HG02840 (cell line): ENCODE data around the gene HSP90B1.

ENCODE experiments used
- ATAC-seq: cut with Tn5 transposase; IDR thresholded peaks from one replicate; pipeline ENCODE4 v1.9.1; 2021; ENCODE audit warnings: mild to moderate bottlenecking, moderate library complexity, moderate number of reproducible peaks; ENCODE audit not compliant: unreplicated experiment, low FRiP score

The HSP90B1 gene

GRCh38 chr12:103966736-103967135 is 36.5 kb downstream of the HSP90B1 start:
- ATAC-seq = no peak

- no peak for ATAC-seq
Observed at GRCh38 chr12:103969391-103969790, 39.2 kb downstream of the HSP90B1 start.

- no peak for ATAC-seq
Observed at GRCh38 chr12:103973909-103974308, 43.7 kb downstream of the HSP90B1 start.

GRCh38 chr12:103975368-103975767 is 45.2 kb downstream of the HSP90B1 start:
- ATAC-seq = no peak

GRCh38 chr12:103978384-103978982 is 48.3 kb downstream of the HSP90B1 start:
- no peak for ATAC-seq

- ATAC-seq = no peak
Observed at GRCh38 chr12:103986829-103987228, 56.6 kb downstream of the HSP90B1 start.

- ATAC-seq = no peak
Observed at GRCh38 chr12:103994235-103994634, 64.0 kb downstream of the HSP90B1 start.

GRCh38 chr12:103996595-103996994 is 66.4 kb downstream of the HSP90B1 start:
- ATAC-seq = no peak

- no peak for ATAC-seq
Observed at GRCh38 chr12:103997286-103997900, 67.2 kb downstream of the HSP90B1 start.
